Measurements from ENCODE around the gene DOCK4.

Gene DOCK4

DNA sequence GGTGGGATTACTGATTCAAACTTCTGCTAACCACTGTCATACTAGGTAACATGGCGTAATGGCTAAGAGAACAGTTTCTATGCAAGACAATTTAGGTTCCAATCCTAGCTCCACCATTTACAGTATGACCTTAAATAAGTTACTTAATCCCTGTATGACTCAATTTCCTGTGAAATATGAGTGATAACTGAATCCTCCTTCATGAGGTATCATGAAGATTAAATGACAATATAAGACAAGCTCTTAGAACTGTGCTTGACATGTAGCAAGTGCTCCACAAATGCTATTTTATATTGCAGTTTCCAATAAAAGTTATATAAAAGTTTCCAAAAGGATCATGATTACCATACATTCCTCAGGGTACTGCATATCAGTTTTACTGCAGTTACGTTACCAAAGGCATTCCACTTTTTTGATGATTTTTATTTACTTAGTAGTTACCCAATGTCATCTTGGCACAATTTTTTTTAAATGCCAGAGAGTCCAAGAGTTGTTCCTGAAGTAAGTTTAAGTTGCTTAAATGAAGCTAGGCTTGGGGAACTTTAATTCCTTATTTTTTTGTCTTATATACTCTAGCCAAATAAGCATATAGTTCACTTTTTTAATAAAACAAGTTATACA, 7.1 kb downstream of the DOCK4 start:
- no peak for DNase-seq (ENCODE audit: low spot score)
- TF ChIP-seq, protein P1, sequence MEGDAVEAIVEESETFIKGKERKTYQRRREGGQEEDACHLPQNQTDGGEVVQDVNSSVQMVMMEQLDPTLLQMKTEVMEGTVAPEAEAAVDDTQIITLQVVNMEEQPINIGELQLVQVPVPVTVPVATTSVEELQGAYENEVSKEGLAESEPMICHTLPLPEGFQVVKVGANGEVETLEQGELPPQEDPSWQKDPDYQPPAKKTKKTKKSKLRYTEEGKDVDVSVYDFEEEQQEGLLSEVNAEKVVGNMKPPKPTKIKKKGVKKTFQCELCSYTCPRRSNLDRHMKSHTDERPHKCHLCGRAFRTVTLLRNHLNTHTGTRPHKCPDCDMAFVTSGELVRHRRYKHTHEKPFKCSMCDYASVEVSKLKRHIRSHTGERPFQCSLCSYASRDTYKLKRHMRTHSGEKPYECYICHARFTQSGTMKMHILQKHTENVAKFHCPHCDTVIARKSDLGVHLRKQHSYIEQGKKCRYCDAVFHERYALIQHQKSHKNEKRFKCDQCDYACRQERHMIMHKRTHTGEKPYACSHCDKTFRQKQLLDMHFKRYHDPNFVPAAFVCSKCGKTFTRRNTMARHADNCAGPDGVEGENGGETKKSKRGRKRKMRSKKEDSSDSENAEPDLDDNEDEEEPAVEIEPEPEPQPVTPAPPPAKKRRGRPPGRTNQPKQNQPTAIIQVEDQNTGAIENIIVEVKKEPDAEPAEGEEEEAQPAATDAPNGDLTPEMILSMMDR (IDR thresholded peaks at IDR 0.05; ENCODE audit: extremely low read depth, missing control alignments), result no peak

DNA sequence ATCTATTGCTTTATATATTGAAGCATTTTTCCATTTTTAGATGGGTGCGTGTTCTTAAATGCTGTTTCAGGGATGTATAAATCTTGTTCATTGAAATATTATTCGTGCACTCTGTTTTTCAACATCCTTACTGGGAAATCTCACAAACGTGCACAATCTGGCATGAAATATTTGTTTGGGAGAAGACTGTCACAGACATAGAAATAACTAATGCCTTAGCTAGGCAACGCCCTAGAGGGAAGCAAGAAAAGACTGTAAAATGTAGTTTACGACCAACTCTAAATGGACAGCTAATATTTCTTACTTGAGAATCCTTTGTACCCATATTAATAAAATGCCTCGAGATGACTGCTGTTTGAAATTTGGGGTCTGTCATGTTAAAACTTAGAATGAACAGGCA, 8.9 kb downstream of the DOCK4 start:
- TF ChIP-seq, protein P1 (IDR thresholded peaks at IDR 0.05; ENCODE audit: extremely low read depth, missing control alignments), result no peak
- no peak for DNase-seq (ENCODE audit: low spot score)

DNA sequence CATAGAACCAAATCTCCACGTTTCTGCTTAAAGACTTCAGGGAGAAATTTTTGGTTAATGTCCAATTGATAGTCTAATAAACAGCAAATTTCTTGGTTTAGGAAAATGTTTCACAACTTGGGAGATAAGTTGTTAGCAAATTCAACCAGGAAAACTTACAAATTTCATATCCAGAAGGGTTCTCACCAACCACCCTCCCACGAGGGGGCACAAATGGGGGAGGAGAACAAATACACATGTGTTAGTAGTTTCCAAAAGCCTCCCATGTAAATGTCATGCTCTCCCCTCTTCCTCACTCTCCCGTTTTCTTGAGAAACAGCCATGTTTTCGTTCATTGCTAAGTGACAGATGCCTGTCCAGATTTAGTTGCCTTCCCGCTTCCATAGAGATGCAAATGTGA, 10.5 kb downstream of the DOCK4 start:
- TF ChIP-seq, protein P1 (IDR thresholded peaks at IDR 0.05; ENCODE audit: extremely low read depth, missing control alignments), result no peak
- DNase-seq (ENCODE audit: low spot score), result no peak

DNA sequence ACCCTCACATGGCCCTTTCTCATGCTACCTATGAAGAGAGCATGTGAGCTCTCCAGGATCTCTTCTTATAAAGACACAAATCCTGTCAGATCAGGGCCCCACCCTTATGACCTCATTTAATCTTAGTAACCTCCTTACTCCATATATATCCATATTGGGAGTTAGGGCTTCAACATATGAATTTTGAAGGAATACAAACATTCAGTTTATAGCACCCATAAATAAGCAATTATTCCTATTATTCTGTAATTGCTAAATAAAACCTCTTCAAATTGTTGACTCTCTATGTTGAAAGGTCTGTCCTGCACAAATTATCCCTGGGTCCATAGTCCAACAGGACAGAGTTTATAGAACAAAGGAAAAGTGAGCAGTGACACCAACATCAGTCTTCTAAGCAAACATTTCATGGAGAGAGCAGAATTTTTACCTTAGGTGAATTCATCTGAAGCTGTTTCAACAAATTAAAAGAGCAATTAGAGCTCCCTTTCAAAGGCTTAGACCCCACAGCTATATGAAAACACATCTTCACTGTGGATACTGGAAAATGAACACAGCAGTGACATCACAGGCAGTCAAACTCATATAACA, 12.2 kb downstream of the DOCK4 start:
- DNase-seq (ENCODE audit: low spot score), result no peak
- TF ChIP-seq, protein P1 (IDR thresholded peaks at IDR 0.05; ENCODE audit: extremely low read depth, missing control alignments), result no peak

DNA sequence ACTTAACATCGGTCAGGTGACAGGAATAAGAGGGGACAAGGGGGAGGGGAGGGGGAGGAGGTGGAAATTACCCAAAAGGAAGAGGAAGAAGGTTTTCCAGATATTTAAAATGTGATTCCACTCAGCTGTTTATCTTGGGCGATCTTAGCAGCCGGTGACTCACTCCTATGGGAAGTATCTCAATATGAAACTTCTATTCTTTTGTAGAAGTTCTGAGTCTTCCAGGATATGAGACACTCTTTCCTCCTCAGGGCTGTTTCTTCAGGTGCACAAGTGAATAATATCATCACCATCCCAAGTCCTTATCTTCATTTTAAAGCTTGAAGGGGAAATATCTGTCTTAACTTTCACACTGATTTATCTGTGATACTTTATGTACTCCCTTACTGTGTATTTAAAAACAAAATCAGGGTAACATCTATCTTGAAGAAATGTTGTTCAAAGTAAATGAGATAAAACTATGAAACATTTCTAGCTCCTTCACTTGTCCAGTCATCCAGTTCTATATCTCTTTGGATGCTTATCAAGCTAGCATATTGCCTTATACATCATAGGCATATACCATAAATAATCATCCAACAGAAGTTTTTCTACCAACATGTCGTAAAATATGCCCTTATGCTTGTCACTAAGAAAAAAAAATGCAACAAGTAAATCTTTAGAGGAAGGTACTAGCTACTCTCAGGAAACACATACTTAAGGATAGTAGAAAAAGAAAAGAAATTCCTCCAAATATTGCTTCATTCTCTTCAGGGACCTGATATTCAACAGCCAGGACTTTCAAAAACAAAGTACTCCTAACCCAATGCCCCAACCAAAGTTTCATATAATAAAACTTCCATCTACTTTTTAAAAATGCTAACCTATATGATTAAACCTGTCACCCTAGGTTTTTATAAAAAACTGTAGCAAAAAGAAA, 13.7 kb downstream of the DOCK4 start:
- no peak for DNase-seq (ENCODE audit: low spot score)
- TF ChIP-seq, protein P1 (IDR thresholded peaks at IDR 0.05; ENCODE audit: extremely low read depth, missing control alignments), result no peak

DNA sequence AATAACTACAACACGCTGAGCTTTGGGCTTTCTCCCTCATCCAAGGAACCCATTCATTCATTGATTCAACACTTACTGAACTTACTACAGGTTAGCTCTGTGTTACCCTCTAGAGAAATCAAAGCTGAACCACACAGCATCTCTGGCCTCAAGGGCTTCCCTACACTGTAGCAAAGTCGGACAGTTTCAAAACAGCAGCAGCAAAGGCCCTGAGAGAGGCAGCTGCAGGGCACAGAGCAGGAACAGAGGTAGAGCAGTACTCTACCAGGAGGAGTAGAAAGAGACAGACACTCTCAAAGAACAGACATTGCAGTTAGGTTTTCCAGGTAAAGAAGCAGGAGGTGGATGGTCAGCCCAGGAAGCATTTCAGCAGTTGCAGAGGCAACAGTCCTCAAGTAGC, 16.1 kb downstream of the DOCK4 start:
- no peak for DNase-seq (ENCODE audit: low spot score)
- TF ChIP-seq, protein P1 (IDR thresholded peaks at IDR 0.05; ENCODE audit: extremely low read depth, missing control alignments), result no peak

DNA sequence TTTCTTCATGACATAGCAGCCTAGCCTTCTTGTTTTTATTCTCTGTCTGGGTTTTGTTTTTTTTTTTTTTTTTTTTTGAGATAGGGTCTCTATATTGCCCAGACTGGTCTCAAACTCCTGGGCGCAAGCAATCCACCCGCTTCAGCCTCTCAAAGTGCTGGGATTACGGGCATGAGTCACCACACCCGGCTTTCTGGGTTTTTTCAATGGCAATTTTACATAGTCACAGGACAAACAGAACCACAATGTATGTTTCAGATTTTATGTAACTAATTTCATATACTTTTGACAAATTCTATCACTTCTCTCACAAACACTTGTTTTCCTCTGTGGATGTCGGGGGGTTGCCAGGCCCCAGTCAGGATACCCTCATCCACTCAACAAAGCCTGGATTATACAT, 16.5 kb downstream of the DOCK4 start:
- TF ChIP-seq, protein P1 (IDR thresholded peaks at IDR 0.05; ENCODE audit: extremely low read depth, missing control alignments), result no peak

More for the DNA sequence above, 16.5 kb downstream of the DOCK4 start:
- DNase-seq (ENCODE audit: low spot score), result no peak
